NCI-H1417 (cell line): ENCODE measurements around the gene PRPF18.
"Not testable (repeated sequence)": the region's sequence is repeated elsewhere in the genome, so short reads cannot be mapped to it uniquely, and the experiment has no call there.

Source experiments
- DNase-seq, 3 experiments: peaks; one replicate each; lab custom pipeline; 2025; lab: John Stamatoyannopoulos, UW

The PRPF18 gene, protein sequence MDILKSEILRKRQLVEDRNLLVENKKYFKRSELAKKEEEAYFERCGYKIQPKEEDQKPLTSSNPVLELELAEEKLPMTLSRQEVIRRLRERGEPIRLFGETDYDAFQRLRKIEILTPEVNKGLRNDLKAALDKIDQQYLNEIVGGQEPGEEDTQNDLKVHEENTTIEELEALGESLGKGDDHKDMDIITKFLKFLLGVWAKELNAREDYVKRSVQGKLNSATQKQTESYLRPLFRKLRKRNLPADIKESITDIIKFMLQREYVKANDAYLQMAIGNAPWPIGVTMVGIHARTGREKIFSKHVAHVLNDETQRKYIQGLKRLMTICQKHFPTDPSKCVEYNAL

DNA sequence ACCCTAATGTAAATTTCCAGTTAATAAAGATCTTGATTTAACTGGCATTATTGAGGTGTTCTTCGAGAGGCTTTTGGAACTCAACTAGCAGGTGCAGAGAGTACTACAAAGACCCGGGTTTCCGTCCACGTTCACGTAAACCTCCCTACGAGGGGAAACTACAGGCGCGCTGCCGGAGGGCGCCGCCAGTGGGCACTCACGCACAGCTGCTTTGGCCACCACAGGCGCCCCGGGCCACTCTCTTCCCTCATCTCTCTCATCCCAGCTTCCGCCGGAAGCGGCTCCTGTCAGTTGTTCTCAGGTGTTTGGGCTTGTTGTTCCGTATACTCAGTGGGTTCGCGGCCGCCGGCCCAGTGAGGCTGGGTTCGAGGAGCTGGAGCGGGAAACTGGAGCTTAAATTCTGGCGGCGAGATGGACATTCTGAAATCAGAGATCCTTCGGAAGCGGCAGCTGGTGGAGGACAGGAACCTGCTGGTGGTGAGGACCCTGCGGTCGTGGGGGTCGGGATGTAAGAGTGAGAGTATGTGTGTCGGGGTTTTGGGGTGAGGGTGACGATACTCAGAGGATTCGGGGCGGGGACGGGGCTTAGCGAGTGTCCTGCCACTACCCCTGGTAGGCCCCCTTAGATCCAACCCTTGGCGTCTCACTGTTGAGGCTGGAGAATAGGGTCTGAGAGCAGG lies at the start of gene PRPF18:
TSS of gene PRPF18 (plus strand) at position 290 of the 680 bp plus-strand sequence. CDS start at position 412, 122 bp downstream.
- DNase-seq, result peak; percentile 86 to 93 (median 86)

DNA sequence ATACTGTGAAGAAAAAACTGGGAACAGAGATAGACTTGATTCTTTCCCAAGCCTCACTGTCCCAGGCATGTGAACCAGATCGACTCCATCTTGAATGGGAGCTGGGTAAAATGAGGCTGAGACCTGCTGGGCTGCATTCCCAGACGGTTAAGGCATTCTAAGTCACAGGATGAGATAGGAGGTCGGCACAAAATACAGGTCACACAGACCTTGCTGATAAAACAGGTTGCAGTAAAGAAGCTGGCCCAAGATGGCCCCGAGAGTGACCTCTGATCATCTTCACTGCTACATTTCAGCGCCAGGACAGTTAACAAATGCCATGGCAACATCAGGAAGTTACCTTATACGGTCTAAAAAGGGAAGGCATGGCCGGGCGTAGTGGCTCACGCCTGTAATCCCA lies 48.8 kb upstream of the PRPF18 start:
- not testable (repeated sequence) for DNase-seq

DNA sequence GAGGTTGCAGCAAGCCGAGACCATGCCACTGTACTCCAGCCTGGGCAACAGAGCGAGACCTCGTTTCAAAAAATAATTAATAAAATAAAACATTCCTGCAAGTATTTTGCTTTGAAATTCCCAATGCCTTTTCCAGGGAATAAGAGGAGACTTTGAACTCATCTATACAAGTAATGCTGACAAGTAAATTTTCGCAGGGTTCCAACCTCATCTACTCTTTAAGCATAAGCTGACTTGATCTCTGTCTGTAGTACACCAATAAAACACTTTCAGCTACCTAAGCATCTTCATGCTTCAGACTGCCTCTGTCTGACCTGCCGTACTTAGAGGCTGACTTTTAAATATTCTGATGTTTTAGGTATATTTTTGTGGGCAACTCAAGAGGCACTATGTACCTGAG lies 44.2 kb upstream of the PRPF18 start:
- DNase-seq, result no peak

DNA sequence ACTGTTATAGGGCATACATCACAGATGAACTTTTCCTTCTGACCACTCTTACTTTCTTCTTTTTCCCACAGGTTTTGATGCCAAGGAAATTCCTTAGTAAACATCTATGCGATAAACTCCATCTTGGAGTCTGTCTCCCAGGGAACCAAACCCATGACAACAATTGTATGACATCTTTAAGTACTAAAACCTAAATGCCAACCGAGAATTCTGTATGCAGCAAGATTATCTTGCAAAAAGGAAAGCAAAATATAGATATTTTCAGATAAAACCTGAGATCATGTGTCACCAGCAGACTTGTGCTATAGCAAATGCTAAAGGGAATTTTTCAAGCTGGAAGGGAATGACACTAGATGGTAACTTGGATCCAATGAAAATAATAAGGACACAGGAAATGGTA lies 36.0 kb upstream of the PRPF18 start:
- no peak for DNase-seq

DNA sequence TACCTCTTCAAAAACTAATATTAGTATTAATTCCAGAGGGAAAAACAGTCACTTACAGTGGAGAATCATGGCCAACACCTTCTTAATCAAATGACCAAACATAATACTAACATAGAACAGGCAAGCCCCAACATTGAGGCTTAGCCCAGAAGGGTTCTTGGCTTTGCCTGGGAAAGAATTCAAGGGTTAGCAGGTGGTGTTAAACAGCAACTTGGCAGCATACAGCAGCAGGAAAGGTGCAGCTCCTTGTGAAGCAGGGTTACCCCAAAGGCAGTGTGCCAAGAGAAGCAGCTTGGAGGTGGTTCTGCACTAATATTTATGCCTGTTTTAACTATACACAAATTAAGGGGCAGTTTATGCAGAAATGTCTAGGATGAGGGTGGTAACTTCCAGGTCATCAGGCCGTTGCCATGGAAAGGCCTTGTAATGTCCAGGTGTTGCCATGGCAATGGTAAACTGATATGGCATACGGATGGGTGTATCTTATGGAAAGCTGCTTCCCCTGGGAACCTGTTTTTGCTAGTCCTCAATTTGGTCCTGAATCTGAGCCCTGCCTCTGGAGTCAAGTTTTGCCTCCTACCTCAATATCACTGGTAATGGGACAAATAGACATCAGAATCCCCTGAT lies 30.8 kb upstream of the PRPF18 start:
- DNase-seq, result peak; percentile 18 to 71 (median 69)

DNA sequence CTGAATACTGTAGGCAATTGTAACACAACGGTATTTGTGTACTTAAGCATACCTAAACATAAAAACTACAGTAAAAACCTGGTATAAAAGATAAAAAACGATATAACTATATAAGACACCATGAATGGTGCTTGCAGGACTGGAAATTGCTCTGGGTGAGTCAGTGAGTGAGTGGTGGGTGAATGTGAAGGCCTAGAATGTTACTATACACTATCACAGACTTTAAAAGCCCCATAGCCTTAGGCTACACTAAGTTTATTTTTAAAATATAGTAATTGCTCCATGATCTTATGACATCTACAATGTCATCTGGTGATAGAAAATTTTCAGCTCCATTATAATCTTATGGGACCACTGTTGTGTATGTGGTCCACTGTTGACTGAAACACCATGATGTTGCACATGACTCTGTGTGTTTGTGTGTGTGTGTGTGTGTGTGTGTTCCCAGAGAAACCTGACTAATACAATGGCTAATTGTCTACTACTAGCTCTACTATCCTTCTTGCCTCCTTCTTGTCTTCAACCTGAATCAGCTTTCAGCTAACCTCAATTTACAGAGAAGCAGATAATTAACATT lies 27.6 kb upstream of the PRPF18 start:
- no peak for DNase-seq

DNA sequence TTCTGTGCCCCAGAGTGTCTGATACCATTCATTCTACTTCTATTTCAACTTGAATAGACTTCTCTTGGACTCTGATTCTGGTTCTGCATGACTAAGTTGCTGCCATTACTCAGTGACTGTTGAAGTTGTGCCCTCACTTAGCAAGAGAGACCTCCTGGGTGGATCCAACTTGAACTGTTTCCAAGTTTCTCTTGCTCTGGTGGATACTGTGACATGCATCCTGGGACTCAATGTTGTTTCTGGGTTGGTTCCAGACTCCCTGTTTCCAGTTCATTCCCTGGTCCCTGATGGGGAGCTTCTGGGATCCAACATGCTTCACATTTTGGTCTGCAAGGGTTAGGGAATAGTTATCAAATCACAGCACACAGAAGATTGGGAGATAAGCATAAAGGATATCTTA lies 26.2 kb upstream of the PRPF18 start:
- DNase-seq, result peak in 1 of 3 experiments; percentile 31

DNA sequence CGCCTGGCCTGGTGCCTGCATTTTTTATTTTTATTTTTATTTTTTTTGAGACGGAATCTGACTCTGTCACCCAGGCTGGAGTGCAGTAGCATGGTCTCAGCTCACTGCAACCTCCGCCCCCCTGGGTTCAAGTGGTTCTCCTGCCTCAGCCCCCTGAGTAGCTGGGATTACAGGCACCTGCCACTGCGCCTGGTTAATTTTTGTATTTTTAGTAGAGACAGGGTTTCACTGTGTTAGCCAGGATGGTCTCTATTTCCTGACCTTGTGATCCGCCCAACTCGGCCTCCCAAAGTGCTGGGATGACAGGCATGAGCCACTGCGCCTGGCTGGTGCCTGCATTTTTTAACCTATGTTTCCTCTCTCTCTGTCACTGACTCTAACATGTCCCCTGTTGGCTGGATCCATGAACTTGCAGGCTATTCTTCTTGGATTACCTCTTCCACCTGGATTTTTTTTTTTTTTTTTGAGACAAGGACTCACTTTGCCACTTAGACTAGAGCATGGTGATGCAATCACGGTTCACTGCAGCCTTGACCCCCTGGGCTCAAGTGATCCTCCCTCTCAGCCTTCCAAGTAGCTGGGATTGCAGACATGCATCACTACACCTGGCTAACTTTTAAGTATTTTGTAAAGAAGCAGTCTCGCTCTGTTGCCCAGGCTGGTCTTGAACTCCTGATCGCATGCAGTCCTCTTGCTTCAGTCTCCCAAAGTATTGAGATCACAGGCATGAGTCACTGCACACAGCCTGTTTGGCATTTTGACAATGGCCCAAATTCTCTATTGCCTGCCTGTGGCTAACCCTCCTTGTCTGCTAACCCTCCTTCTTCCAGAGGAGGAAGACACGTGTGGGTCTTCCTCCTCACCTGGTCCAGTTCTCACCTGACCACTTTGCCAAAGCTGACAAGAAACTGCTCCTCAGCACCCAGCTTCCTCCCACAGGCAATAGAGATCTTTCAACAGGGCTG lies 23.0 kb upstream of the PRPF18 start:
- DNase-seq, result peak in 1 of 3 experiments; percentile 75

DNA sequence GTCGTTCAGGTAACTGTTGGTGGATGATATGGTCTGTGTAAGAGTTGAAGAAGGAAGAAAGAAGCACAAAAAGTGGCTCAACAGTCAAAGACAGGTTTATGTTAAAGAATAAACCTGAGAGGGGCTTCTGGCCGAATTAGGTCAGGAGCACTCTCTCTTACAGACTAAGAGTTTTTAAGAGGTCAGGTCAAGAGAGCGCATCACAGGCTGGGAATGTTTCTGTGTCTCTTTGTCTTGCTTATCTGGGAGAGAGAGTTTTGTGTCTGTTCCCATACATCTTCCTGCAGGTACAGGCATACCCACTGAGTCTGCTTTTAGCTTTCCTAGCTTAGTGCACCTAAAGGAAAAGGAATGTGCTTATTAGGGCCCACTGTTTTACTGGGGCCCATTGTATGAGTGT lies 22.2 kb upstream of the PRPF18 start:
- DNase-seq, result no peak

DNA sequence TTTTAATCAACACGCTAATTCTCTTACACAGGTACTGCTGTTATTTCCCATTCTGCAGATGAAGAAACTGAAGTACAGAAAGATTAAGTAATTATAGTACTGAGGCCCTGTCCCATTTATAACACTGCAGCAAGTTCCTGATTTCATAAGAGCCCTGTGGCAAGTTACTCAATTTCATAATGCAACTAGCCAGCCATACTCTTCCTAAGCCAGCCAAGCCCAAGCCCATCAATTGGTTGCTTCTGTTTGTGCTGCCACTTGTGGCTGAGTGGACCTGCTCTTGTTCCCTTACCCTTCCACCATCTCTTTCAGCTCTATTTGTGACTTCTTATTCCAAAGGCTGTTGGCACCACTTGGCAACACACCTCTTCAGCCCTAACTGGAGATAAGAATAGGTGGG lies 19.7 kb upstream of the PRPF18 start:
- no peak for DNase-seq

DNA sequence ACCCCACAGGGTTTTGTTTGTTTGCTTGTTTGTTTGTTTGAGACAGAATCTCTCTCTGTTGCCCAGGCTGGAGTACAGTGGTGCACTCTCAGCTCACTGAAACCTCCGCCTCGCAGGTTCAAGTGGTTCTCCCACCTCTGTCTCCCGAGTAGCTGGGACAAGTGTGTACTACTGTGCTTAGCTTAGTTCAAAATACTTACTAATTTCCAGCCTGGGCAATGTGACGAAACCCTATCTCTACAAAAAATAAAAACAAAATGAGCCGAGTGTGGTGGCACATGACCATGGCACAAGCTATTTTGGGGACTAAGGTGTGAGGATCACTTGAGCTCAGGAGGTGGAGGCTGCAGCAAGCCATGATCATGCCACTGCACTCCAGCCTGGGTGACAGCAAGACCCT lies 15.2 kb upstream of the PRPF18 start:
- no peak for DNase-seq

DNA sequence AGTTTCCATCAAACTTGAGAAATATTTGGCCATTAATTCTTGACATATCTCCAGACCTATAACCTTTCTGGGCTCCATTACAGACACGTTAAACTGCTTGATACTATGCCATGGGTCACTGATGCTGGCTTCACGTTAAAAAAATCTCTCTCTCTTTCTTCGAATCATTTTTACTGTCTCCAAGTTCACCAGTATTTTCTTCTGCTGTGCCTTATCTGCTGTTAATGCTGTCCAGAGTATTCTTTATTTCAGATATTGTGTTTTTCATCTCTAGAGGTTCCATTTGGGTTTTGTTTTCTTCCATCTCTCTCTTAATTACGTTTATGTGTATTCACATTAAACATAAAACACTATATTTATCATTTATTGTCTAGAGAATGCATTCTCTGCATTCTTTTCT lies 12.8 kb upstream of the PRPF18 start:
- no peak for DNase-seq

DNA sequence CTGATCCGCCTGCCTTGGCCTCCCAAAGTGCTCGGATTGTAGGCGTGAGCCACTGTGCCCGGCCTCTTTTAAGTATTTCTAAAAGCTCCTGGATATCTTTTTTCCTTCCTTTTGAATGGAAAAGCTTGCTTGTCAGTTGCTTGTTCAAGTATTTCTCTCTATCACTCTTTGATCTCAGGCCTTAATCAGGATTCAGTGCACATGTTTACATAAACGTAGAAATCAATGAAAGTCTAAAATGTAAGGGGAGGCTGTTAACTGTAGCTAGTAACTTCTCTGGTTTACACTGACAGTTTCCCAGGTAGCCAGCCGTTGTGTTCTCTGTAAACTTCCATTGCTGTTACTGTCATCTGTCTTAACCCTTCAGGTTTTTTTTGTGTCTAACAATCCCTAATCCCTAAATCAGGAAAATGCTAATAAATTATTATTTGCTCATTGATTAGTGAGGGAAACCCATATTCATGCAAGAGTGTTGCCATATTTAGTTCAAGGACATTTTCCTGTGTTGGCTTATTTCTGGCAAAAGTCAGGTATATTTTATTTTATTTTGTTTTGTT lies 1.5 kb upstream of the PRPF18 start:
- no peak for DNase-seq

DNA sequence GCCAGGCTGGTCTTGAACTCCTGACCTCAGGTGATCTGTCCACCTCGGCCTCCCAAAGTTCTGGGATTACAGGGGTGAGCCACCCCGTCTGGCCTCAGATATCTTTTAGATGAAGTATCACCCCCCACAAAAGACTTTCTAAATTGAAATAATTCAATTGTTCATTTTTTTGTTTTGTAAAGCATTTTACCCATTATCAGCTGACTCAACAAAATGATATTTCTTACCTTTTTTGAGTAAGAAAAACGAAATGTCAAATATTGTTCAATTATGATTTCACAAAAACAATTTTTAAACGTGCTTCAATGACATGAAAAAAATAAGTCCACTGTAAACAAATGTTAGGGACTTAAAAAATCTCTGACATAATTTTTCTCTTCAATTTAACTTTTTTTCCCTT lies 822 bp upstream of the PRPF18 start:
- no peak for DNase-seq

DNA sequence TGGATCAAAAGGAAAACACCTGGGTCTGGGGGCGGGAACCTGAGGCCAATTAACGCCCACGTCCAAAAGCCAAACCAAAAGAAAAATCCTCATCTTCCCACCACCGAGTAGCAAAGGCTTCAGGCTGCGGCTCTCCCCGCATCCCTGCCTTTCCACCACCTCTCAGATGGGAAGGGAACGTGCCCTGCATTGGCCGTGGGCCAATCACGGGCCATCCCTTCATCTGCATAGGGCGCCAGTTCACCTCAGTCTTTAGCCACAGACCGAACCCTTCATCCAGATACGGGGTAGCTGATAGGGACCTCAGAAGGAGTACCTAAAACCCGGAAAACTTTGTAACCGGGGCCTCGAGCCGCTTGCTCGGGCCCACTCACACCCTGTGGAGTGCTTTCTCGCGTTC lies 626 bp downstream of the PRPF18 start:
- DNase-seq, result peak in 2 of 3 experiments; percentile 4 to 34

DNA sequence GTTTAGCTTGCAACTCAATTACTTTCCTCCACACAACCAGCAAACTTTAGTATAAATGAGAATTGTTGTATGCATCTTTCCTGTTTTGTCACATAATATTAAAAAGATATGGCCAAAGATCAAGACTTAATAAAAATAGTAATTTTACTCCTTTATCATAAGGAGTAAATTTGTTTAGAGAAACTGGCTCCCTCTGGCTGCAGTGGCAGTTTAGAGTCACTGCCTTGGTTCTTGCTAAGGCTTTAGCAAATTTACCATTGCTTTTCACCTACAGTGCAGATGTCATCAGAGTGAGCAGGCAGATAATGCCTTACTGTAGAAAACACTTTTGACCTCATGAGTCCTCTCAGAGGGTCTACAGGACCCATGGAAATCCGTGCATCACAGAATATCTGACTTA lies 2.6 kb downstream of the PRPF18 start:
- DNase-seq, result no peak

DNA sequence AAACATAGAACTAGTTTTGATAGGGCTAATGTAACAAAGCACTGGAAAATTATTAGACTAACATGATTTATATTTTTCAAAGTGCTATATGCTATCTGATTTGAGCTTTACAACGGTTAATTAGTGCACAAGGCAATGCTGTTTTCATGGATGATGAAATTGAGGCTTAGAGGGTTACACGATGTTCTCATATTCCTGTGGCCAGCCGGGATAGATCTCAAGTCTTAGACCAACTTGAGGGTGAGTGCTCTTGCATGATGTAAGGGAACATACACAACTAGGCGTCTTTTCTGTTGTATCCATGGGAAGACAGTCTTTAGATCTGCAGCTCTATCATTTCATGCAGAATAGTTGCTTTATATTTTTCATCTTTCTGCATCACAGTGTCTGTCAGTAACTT lies 4.1 kb downstream of the PRPF18 start:
- no peak for DNase-seq

DNA sequence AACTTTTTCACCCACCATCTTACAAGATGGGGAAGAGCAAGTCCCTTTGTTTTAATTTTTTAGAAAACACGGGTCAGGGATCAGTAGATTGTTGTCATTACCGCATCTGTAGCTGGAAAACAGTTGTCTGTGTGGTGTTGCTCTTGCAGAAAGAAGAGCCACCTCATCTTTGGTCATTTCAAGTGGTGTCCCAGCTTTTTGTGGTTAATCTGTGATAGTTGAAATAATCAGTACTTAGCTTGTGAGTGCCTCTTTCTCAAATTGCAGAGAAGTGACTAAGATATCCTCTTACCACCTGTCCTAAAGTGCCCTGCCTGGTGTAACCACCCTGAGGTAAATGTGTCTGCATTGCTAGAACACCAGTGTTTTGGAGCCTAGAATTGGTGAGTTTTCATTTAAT lies 5.5 kb downstream of the PRPF18 start:
- peak in 1 of 3 experiments; percentile 73 for DNase-seq

DNA sequence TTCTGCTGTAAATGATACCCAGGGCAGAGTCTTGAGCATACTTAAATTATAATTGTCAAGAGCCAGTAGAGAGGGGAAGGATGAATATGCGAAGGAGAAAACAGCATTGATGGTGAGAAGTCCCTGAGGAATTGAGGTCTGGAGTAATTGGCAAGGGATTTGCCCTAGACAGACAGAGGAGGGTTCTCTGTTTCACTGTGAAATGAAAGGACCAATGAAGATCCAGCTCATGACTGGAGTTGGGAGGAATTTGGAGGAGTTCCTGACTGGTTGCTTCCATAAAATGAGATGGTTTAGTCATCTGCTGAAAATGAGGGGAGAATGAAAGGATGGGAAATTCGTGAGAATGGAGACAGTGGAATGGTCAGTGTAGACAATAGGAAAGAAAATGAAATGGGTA lies 6.8 kb downstream of the PRPF18 start:
- peak in 1 of 3 experiments; percentile 28 for DNase-seq

DNA sequence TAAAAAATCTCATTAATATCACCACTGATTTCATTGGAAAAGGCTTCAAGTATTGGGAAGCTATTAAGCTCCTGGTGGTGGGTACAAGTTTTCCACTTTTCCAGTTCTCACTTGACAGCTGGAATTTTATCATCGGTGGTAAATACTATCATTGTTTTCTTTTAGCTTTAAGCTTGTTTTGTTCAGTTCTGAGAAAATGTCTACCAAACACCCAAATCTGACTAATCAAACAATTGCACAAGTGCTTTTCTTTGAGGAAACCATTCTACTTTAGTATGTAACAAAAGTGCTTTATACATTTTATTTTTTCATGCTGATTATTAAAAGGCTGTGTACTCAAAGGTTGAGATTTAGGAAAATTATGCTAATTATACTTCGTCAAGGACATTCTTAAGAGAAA lies 7.9 kb downstream of the PRPF18 start:
- DNase-seq, result no peak

DNA sequence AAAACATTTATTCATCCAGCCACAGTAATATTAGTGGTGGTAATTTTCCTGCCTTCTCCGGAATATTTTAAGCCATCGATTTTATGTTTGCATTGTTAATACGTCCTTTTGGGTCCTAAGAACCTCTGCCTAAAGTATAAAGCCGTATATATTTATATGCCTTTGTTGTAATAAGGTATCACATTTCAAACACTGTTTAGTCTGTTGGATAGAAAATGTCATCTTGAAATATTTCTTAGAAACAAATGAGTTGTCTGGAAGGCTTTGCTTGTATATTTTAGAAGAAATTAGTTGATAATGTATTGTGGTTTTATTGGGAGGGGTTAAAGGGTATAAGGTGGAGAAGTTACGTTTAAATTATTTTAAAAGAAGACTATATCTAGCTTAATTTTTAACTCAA lies 11.1 kb downstream of the PRPF18 start:
- no peak for DNase-seq
